CD4-positive, alpha-beta memory T cell (primary cell): ENCODE results near the gene USP24. TPM values are rescaled to one million over a fixed set of nuclear protein-coding genes. Genes with fewer than 3 reads are reported as not detected.

ENCODE experiments used
- CTCF ChIA-PET: fragments of 350-600 bp; sonication (Branson Sonifier 250); formaldehyde crosslinking; loops from one replicate; lab custom pipeline; 2021; ENCODE audit warnings: inconsistent platforms; ENCODE audit not compliant: partially characterized antibody; lab: Charles Lee
- POLR2A ChIA-PET: fragments of 350-600 bp; sonication (Branson Sonifier 250); formaldehyde crosslinking; loops from one replicate; lab custom pipeline; 2021; ENCODE audit not compliant: partially characterized antibody; lab: Charles Lee
- DNase-seq, 5 donors: peaks; one replicate each; pipeline versions ENCODE4 v3.0.0 to v3.0.0-alpha.2; 2020 to 2022; ENCODE audit warnings: mixed read lengths in 1 of 5
- H3K27ac ChIP-seq: one replicate; pipeline ENCODE4 v1.7.0; 2013; ENCODE audit warnings: low read depth, low read length
- H3K27me3 ChIP-seq: 2 replicates; pipeline ENCODE4 v1.7.0; 2013; ENCODE audit warnings: mild to moderate bottlenecking, low read length, moderate library complexity; ENCODE audit not compliant: insufficient read depth
- H3K36me3 ChIP-seq: 2 replicates; pipeline ENCODE4 v1.7.0; 2013; ENCODE audit warnings: mild to moderate bottlenecking, low read length, moderate library complexity; ENCODE audit not compliant: insufficient read depth
- H3K4me1 ChIP-seq: 2 replicates; pipeline ENCODE4 v1.7.0; 2013; ENCODE audit warnings: mild to moderate bottlenecking, low read length, moderate library complexity; ENCODE audit not compliant: insufficient read depth
- H3K4me3 ChIP-seq, 2 donors: one replicate each; pipeline ENCODE4 v1.7.0; 2013; ENCODE audit warnings: low read length in 2 of 2, mild to moderate bottlenecking in 1 of 2
- H3K9me3 ChIP-seq, 2 donors: one replicate each; pipeline ENCODE4 v1.7.0; 2013; ENCODE audit warnings: low read length in 2 of 2, control low read depth in 1 of 2; ENCODE audit not compliant: control insufficient read depth in 1 of 2
- H3K27ac Mint-ChIP-seq, 7 donors: one replicate each; pipeline ENCODE4 v1.8.0; 2020 to 2021; ENCODE audit warnings: mixed read lengths in 7 of 7, mild to moderate bottlenecking in 6 of 7, inconsistent platforms in 3 of 7, moderate library complexity in 3 of 7
- H3K27me3 Mint-ChIP-seq, 2 donors: one replicate each; pipeline ENCODE4 v1.8.0; 2020 to 2021; ENCODE audit warnings: mixed read lengths in 2 of 2
- H3K36me3 Mint-ChIP-seq, 2 donors: one replicate each; pipeline ENCODE4 v1.8.0; 2020 to 2021; ENCODE audit warnings: mixed read lengths in 2 of 2, inconsistent platforms in 1 of 2, mild to moderate bottlenecking in 1 of 2
- H3K4me1 Mint-ChIP-seq, 4 donors: one replicate each; pipeline ENCODE4 v1.8.0; 2020 to 2021; ENCODE audit warnings: mixed read lengths in 4 of 4, mild to moderate bottlenecking in 1 of 4
- H3K4me3 Mint-ChIP-seq, 8 donors: one replicate each; pipeline ENCODE4 v1.8.0; 2020 to 2021; ENCODE audit warnings: mixed read lengths in 8 of 8, mild to moderate bottlenecking in 7 of 8, moderate library complexity in 6 of 8, inconsistent platforms in 3 of 8
- H3K9me3 Mint-ChIP-seq, 8 donors: one replicate each; pipeline ENCODE4 v1.8.0; 2020 to 2021; ENCODE audit warnings: mixed read lengths in 8 of 8, mild to moderate bottlenecking in 5 of 8, inconsistent platforms in 3 of 8, moderate library complexity in 1 of 8
- intact Hi-C: fragments of 100-400 bp; cut with micrococcal nuclease; formaldehyde crosslinking; loops from one replicate; pipeline ENCODE4 v1.15.1; 2023
- polyA plus RNA-seq, 2 donors: library from polyadenylated mRNA; unstranded; fragments of 300-500 nt; fragmentation: Illumina TruSeq; gene quantifications; one replicate each; pipeline ENCODE4 v1.2.3, GENCODE V29; 2021
- total RNA-seq, 2 experiments: library from RNA; stranded (reverse); gene quantifications; one replicate each; pipeline ENCODE4 v1.2.3, GENCODE V29; 2021

The USP24 gene
- total and polyA plus RNA-seq, 4 experiments from 2014 or later, result 1.6 to 74.2 (median 42.1) TPM

DNA sequence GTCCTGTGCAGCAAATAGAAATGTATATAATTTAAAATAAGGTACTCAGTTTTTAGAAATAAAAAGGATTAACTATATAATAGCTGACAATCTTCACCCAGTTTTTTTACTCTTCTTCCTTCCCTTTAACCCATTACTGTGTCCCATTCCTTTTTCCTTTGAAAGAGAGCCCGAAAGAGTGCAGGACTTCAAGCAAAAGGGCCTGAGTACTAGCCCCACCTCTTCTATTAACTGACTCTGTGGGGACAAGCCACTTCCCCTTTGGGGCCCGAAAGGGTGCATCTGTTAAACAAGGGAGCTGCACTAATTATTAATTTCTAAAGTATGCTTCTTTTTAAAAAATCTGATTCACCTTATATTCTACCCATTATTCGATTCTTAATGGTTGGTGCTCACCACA is 3.3 kb downstream of the USP24 start:
- Mint-ChIP-seq H3K36me3 (peaks cover 0 to 14% of the 10 kb centered on the region in 2 donors), H3K4me1 (peaks cover 52 to 77% (median 69%) of the 10 kb centered on the region in 4 donors), H3K4me3 (peak overlapping the region; percentile 87 to 97 (median 94)), H3K9me3 (no peaks in the 10 kb centered on the region), H3K27me3 (no peaks in the 10 kb centered on the region), H3K27ac (peak overlapping the region; percentile 29 to 98 (median 89))
- POLR2A ChIA-PET, result interaction anchor here (0.8 to 3.4 kb wide), 4 partner anchors 8 to 64 kb away, joined by 3 to 27 read pairs (median 8); no protein-coding TSS in a partner anchor
- CTCF ChIA-PET, result interaction anchor here (1.5 kb wide), 1 partner anchor 64 kb away, joined by 3 read pairs; no protein-coding TSS in a partner anchor
- Histone ChIP-seq H3K4me3 (peak overlapping the region; percentile 19 to 81), H3K36me3 (no peaks in the 10 kb centered on the region), H3K4me1 (peaks cover 80% of the 10 kb centered on the region), H3K27me3 (no peaks in the 10 kb centered on the region), H3K27ac (peak overlapping the region; percentile 87), H3K9me3 (no peaks in the 10 kb centered on the region)
- no peak for DNase-seq
- intact Hi-C loops, result loop anchor here (5.0 kb wide), 1 partner anchor 50 kb away; no protein-coding TSS in a partner anchor

DNA sequence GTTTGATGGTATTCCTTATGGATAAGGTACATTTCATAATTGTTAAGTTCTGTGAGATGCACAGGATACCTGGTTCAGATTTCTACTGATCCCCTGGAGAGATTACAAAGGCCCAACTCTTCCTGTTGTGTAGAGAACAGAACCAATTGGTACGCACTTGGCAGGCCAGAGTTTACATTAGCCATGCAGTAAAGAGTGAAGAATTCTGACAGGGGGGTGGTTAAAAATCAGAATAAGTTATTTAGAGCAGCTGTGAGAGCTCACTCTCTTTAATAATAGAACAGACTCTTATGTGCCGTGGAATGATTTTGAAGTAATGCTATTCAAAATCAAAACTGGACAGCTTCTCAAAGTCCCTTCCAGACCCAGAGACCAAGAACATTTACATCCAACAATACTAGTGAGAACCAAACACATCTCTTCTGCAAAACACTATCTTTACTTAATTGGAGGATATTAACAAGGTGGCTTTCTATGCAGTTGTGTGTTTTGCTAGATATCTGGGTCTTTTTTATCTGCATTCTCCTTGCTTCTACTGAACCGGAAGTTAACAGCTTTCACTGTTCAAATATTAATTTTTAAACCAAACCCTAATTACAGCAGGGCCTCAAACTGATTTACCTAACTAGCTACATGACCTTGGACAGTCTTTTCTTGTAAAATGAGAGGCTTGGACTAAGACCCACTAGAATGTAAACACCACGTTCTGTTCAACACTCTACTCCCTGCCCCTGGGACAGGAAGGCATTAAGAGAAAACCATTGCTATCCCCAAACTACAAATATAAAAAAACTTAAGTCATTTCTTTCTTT is 4.0 kb downstream of the USP24 start:
- peak overlapping the region; percentile 12 to 98 (median 50) for H3K27ac Mint-ChIP-seq
- CTCF ChIA-PET, result no interaction called here
- Histone ChIP-seq H3K36me3 (no peaks in the 10 kb centered on the region), H3K27me3 (no peaks in the 10 kb centered on the region), H3K9me3 (no peaks in the 10 kb centered on the region), H3K4me3 (peak overlapping the region; percentile 9 to 19), H3K4me1 (peaks cover 80% of the 10 kb centered on the region), H3K27ac (peak overlapping the region; percentile 17)
- peaks cover 48 to 77% (median 68%) of the 10 kb centered on the region in 4 donors for H3K4me1 Mint-ChIP-seq
- intact Hi-C loops, result loop anchor here (5.0 kb wide), 1 partner anchor 49 kb away; no protein-coding TSS in a partner anchor
- H3K9me3 Mint-ChIP-seq, result no peaks in the 10 kb centered on the region
- peak overlapping the region; percentile 52 to 97 (median 86) for H3K4me3 Mint-ChIP-seq
- POLR2A ChIA-PET, result interaction anchor here (0.8 kb wide), 1 partner anchor 11 kb away, joined by 4 read pairs; no protein-coding TSS in a partner anchor
- no peaks in the 10 kb centered on the region for H3K27me3 Mint-ChIP-seq
- peaks cover 3 to 14% of the 10 kb centered on the region in 2 donors for H3K36me3 Mint-ChIP-seq
- DNase-seq, result no peak

DNA sequence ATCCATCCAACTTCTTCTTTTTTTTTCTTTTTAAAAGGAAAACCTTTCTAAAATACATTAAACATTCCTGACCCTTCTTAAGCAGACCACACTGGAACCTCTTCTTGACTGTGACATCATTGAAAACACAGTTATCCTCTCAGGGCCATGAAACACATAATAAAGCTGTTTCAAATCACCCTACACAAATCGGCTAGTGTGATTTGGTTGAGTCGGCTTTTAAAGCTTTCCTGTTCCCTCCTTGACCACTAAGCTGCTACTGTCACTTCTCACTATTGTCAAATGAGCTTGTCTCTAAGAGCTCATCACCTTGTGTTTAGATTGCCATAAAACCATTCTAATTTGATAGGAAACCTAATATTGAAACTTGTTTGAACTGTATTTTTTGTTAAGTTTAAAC is 5.9 kb downstream of the USP24 start:
- peak overlapping the region in 3 of 7 donors; percentile 22 to 78 (median 47) for H3K27ac Mint-ChIP-seq
- peaks cover 9 to 13% of the 10 kb centered on the region in 2 donors for H3K36me3 Mint-ChIP-seq
- Histone ChIP-seq H3K27ac (no peak overlapping the region), H3K9me3 (no peaks in the 10 kb centered on the region), H3K4me3 (no peak overlapping the region), H3K27me3 (no peaks in the 10 kb centered on the region), H3K4me1 (peaks cover 95% of the 10 kb centered on the region), H3K36me3 (no peaks in the 10 kb centered on the region)
- no peaks in the 10 kb centered on the region for H3K9me3 Mint-ChIP-seq
- no peaks in the 10 kb centered on the region for H3K27me3 Mint-ChIP-seq
- DNase-seq, result no peak
- peak overlapping the region in 6 of 8 donors; percentile 8 to 52 (median 25) for H3K4me3 Mint-ChIP-seq
- POLR2A ChIA-PET, result interaction anchor here (0.7 to 1.5 kb wide), 2 partner anchors 9 to 13 kb away, joined by 3 read pairs; no protein-coding TSS in a partner anchor
- intact Hi-C loops, result no loop called here
- CTCF ChIA-PET, result interaction anchor here (0.8 to 1.4 kb wide), 6 partner anchors 14 to 69 kb away, joined by 3 to 8 read pairs (median 3); no protein-coding TSS in a partner anchor
- H3K4me1 Mint-ChIP-seq, result peaks cover 57 to 87% (median 74%) of the 10 kb centered on the region in 4 donors

DNA sequence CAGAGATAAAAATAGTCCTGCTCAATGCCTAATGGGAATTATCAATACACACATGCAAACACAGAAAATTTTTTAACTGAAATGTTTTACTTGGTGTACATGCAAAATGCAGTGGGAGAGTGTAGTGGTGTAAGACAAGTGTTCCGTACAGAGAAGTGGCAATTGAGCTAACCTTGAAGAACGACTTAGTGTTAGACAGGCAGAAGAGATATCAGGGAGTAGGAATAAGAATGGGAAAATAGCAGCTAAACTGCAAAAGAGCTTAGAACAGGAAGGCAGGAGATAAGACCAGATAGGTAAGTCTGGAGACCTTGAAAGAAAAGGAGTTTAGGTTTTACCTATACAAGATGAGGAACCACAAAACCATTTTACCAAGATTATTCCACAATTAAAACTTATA is 9.0 kb downstream of the USP24 start:
- Histone ChIP-seq H3K9me3 (no peaks in the 10 kb centered on the region), H3K36me3 (no peaks in the 10 kb centered on the region), H3K27ac (no peak overlapping the region), H3K4me3 (no peak overlapping the region), H3K4me1 (peaks cover 96% of the 10 kb centered on the region), H3K27me3 (no peaks in the 10 kb centered on the region)
- CTCF ChIA-PET, result interaction anchor here (0.5 kb wide), 1 partner anchor 67 kb away, joined by 3 read pairs; no protein-coding TSS in a partner anchor
- POLR2A ChIA-PET, result no interaction called here
- DNase-seq, result no peak
- H3K36me3 Mint-ChIP-seq, result peaks cover 9 to 12% of the 10 kb centered on the region in 2 donors
- intact Hi-C loops, result no loop called here
- no peaks in the 10 kb centered on the region for H3K9me3 Mint-ChIP-seq
- H3K27me3 Mint-ChIP-seq, result no peaks in the 10 kb centered on the region
- H3K4me1 Mint-ChIP-seq, result peaks cover 53 to 81% (median 68%) of the 10 kb centered on the region in 4 donors
- no peak overlapping the region for H3K27ac Mint-ChIP-seq
- H3K4me3 Mint-ChIP-seq, result peak overlapping the region in 2 of 8 donors; percentile 52 to 61

DNA sequence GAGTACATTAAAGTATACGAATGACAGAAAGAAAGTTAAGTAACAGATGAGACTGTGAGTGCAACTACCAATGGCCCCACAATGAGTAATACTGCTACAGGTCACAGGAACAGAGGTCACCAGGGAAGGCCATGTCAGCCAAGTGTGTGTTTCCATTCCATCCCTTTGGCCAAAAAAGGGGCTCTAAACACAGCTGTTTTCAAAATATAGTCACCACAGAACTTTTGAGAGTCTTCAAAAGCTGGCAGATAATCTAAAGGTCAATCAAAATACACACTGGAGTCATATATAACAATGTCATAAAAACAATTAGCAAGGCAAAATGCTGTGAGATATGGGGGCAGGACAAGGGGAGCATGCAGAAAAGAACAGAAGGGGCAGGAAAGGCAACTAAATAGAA is 10.2 kb downstream of the USP24 start:
- H3K9me3 ChIP-seq, result no peaks in the 10 kb centered on the region
- peak overlapping the region in 4 of 8 donors; percentile 7 to 67 (median 41) for H3K4me3 Mint-ChIP-seq
- H3K36me3 ChIP-seq, result no peaks in the 10 kb centered on the region
- DNase-seq, result no peak
- CTCF ChIA-PET, result no interaction called here
- POLR2A ChIA-PET, result interaction anchor here (3.4 kb wide), 1 partner anchor 9 kb away, joined by 27 read pairs; the partner anchor contains the start of gene USP24
- peaks cover 52 to 77% (median 65%) of the 10 kb centered on the region in 4 donors for H3K4me1 Mint-ChIP-seq
- no peak overlapping the region for H3K27ac ChIP-seq
- H3K4me1 ChIP-seq, result peaks cover 91% of the 10 kb centered on the region
- no peaks in the 10 kb centered on the region for H3K27me3 Mint-ChIP-seq
- H3K27ac Mint-ChIP-seq, result peak overlapping the region in 4 of 7 donors; percentile 0 to 70 (median 36)
- no peaks in the 10 kb centered on the region for H3K27me3 ChIP-seq
- H3K4me3 ChIP-seq, result no peak overlapping the region
- peaks cover 9 to 14% of the 10 kb centered on the region in 2 donors for H3K36me3 Mint-ChIP-seq
- intact Hi-C loops, result no loop called here
- no peaks in the 10 kb centered on the region for H3K9me3 Mint-ChIP-seq

GRCh38 chr1:55203064-55203463 is 12.1 kb downstream of the USP24 start:
- CTCF ChIA-PET, result no interaction called here
- H3K27ac ChIP-seq, result no peak overlapping the region
- no peak overlapping the region for H3K4me3 ChIP-seq
- POLR2A ChIA-PET, result interaction anchor here (3.4 kb wide), 1 partner anchor 11 kb away, joined by 27 read pairs; the partner anchor contains the start of gene USP24
- peaks cover 83% of the 10 kb centered on the region for H3K4me1 ChIP-seq
- intact Hi-C loops, result no loop called here
- Mint-ChIP-seq H3K4me3 (peak overlapping the region in 7 of 8 donors; percentile 17 to 79 (median 60)), H3K9me3 (no peaks in the 10 kb centered on the region), H3K27ac (peak overlapping the region; percentile 52 to 90 (median 75)), H3K4me1 (peaks cover 53 to 79% (median 67%) of the 10 kb centered on the region in 4 donors), H3K27me3 (no peaks in the 10 kb centered on the region), H3K36me3 (peaks cover 22 to 23% of the 10 kb centered on the region in 2 donors)
- H3K9me3 ChIP-seq, result no peaks in the 10 kb centered on the region
- no peaks in the 10 kb centered on the region for H3K36me3 ChIP-seq
- DNase-seq, result no peak
- no peaks in the 10 kb centered on the region for H3K27me3 ChIP-seq
